ENCODE data around the gene TMEM117.
"Not testable (repeated sequence)": the region's sequence is repeated elsewhere in the genome, so short reads cannot be mapped to it uniquely, and the experiment has no call there.

- TF ChIP-seq POLR2A (IDR thresholded peaks at IDR 0.05; ENCODE audit: low read depth, low read length); EZH2 (IDR thresholded peaks at IDR 0.05; ENCODE audit: borderline replicate concordance, low read depth, low read length, severe bottlenecking); CTCF (IDR thresholded peaks at IDR 0.05; ENCODE audit: extremely low read depth in 1 of 2, insufficient read depth in 1 of 2, low read depth in 1 of 2, low read length in 2 of 2); JUN (IDR thresholded peaks at IDR 0.05; ENCODE audit: borderline replicate concordance, insufficient read depth, insufficient read length, low read depth); MAX (IDR thresholded peaks at IDR 0.05; ENCODE audit: insufficient read depth, insufficient read length); POLR2AphosphoS5 (IDR thresholded peaks at IDR 0.05; ENCODE audit: insufficient read depth, low read depth, low read length): not testable (repeated sequence)
Observed at GRCh38 chr12:43847425-43848225, 11.7 kb downstream of the TMEM117 start.

All from endothelial cell of umbilical vein (primary cell).